MCF 10A (cell line): ENCODE measurements around the gene MAPK1IP1L. TPM values are rescaled to one million over a fixed set of nuclear protein-coding genes. Genes with fewer than 3 reads are reported as not detected.
A peak's percentile ranks its signal among the peaks of the same experiment; 100 is the strongest.
"Not testable (repeated sequence)": the region's sequence is repeated elsewhere in the genome, so short reads cannot be mapped to it uniquely, and the experiment has no call there.

ENCODE experiments used
- BruUV-seq: library from RNA; stranded (reverse); fragments of 400-500 nt; replicated peaks from 2 replicates; lab custom pipeline; 2021; lab: Mats Ljungman, UMichigan
- CTCF ChIA-PET: fragments of 300-600 bp; sonication (Branson Sonifier 250); formaldehyde crosslinking; extraction: SDS; loops from one replicate; lab custom pipeline; 2021; ENCODE audit warnings: antibody characterized with exemption, inconsistent platforms; lab: Yijun Ruan, JAX
- POLR2A ChIA-PET: fragments of 300-600, 350-650 bp; sonication (Branson Sonifier 250); formaldehyde crosslinking; extraction: SDS; loops from one replicate; lab custom pipeline; 2020; ENCODE audit warnings: antibody characterized with exemption, inconsistent platforms; lab: Yijun Ruan, JAX
- DNase-seq: peaks from one replicate; pipeline ENCODE4 v3.0.0-alpha.2; 2018; ENCODE audit not compliant: unreplicated experiment
- H3K27ac Mint-ChIP-seq: one replicate; pipeline ENCODE4 v1.8.0; 2022; ENCODE audit warnings: mild to moderate bottlenecking, low read depth, mixed read lengths; ENCODE audit not compliant: unreplicated experiment
- H3K27me3 Mint-ChIP-seq: one replicate; pipeline ENCODE4 v1.8.0; 2022; ENCODE audit warnings: mixed read lengths; ENCODE audit not compliant: insufficient read depth, unreplicated experiment
- H3K36me3 Mint-ChIP-seq: one replicate; pipeline ENCODE4 v1.8.0; 2022; ENCODE audit warnings: mild to moderate bottlenecking, moderate library complexity, mixed read lengths; ENCODE audit not compliant: insufficient read depth, unreplicated experiment
- H3K4me1 Mint-ChIP-seq: one replicate; pipeline ENCODE4 v1.8.0; 2022; ENCODE audit warnings: mixed read lengths; ENCODE audit not compliant: insufficient read depth, unreplicated experiment
- H3K4me3 Mint-ChIP-seq: one replicate; pipeline ENCODE4 v1.8.0; 2022; ENCODE audit warnings: mild to moderate bottlenecking, moderate library complexity, mixed read lengths; ENCODE audit not compliant: unreplicated experiment
- H3K9me3 Mint-ChIP-seq: one replicate; pipeline ENCODE4 v1.8.0; 2022; ENCODE audit warnings: mixed read lengths; ENCODE audit not compliant: unreplicated experiment
- CTCF ChIP-seq: fragments of 200-600 bp; IDR thresholded peaks from one replicate; pipeline ENCODE4 v1.8.0; 2022; ENCODE audit warnings: antibody characterized with exemption, mild to moderate bottlenecking; ENCODE audit not compliant: unreplicated experiment
- intact Hi-C: fragments of 100-400 bp; cut with micrococcal nuclease; formaldehyde crosslinking; loops from 2 replicates; pipeline ENCODE4 v1.14.1; 2022
- total RNA-seq: library from RNA; stranded (reverse); gene quantifications from 2 replicates; pipeline ENCODE4 v1.2.3, GENCODE V29; 2022

The MAPK1IP1L gene
- total RNA-seq, 1 experiment from 2014 or later: 118 TPM

GRCh38 chr14:55019968-55020554, 31.4 kb upstream of the MAPK1IP1L start:
- no peak for TF ChIP-seq CTCF
- CTCF ChIA-PET: no interaction called here
- Mint-ChIP-seq H3K9me3 (no peaks in the 10 kb centered on the region), H3K27ac (peak overlapping the region; percentile 6), H3K27me3 (no peaks in the 10 kb centered on the region), H3K4me3 (no peak overlapping the region), H3K4me1 (peaks cover under 1% of the 10 kb centered on the region), H3K36me3 (peaks cover 12% of the 10 kb centered on the region)
- POLR2A ChIA-PET: no interaction called here
- DNase-seq: no peak
- no TSS peak for BruUV-seq
- intact Hi-C loops: no loop called here

- H3K27me3 Mint-ChIP-seq, intact Hi-C loops, DNase-seq, H3K4me3 Mint-ChIP-seq, POLR2A ChIA-PET, BruUV-seq, H3K9me3 Mint-ChIP-seq, H3K27ac Mint-ChIP-seq: not testable (repeated sequence)
- CTCF ChIA-PET: interaction anchor here (0.6 kb wide), 1 partner anchor 121 kb away, joined by 3 read pairs; no protein-coding TSS in a partner anchor
- Mint-ChIP-seq H3K36me3 (peaks cover 12% of the 10 kb centered on the region), H3K4me1 (peaks cover 12% of the 10 kb centered on the region)
Measured at GRCh38 chr14:55024365-55024764, 27.1 kb upstream of the MAPK1IP1L start.

- no peak for TF ChIP-seq CTCF
- no peaks in the 10 kb centered on the region for H3K9me3 Mint-ChIP-seq
- H3K4me3 Mint-ChIP-seq: peak overlapping the region; percentile 91
- POLR2A ChIA-PET: interaction anchor here (0.6 to 6.4 kb wide), 14 partner anchors 8 to 461 kb away, joined by 3 to 139 read pairs (median 10); partner anchors contain the start of genes DLGAP5 and MAPK1IP1L
- H3K36me3 Mint-ChIP-seq: peaks cover 6% of the 10 kb centered on the region
- no peaks in the 10 kb centered on the region for H3K27me3 Mint-ChIP-seq
- DNase-seq: no peak
- CTCF ChIA-PET: interaction anchor here (0.5 to 1.3 kb wide), 5 partner anchors 10 to 414 kb away, joined by 3 to 6 read pairs (median 3); partner anchors contain the start of gene MAPK1IP1L
- peaks cover 12% of the 10 kb centered on the region for H3K4me1 Mint-ChIP-seq
- H3K27ac Mint-ChIP-seq: no peak overlapping the region
- no TSS peak for BruUV-seq
- intact Hi-C loops: no loop called here
Measured at GRCh38 chr14:55025948-55026347, 25.5 kb upstream of the MAPK1IP1L start.

GRCh38 chr14:55026441-55026792, 25.0 kb upstream of the MAPK1IP1L start:
- Mint-ChIP-seq H3K4me1 (peaks cover 17% of the 10 kb centered on the region), H3K9me3 (no peaks in the 10 kb centered on the region), H3K36me3 (peaks cover 8% of the 10 kb centered on the region), H3K27me3 (no peaks in the 10 kb centered on the region), H3K4me3 (peak overlapping the region; percentile 91), H3K27ac (peak overlapping the region; percentile 88)
- TSS peak; percentile 62 for BruUV-seq
- intact Hi-C loops: no loop called here
- no peak for TF ChIP-seq CTCF
- no peak for DNase-seq
- ChIA-PET CTCF (interaction anchor here (0.5 to 1.3 kb wide), 5 partner anchors 11 to 214 kb away, joined by 3 to 6 read pairs (median 3); partner anchors contain the start of gene MAPK1IP1L), POLR2A (interaction anchor here (0.5 to 6.4 kb wide), 34 partner anchors 8 to 1971 kb away, joined by 3 to 139 read pairs (median 4); partner anchors contain the start of genes DLGAP5, GCH1 and MAPK1IP1L)
